ENCODE data around the gene KCTD21. TPM values are rescaled to one million over a fixed set of nuclear protein-coding genes. Genes with fewer than 3 reads are reported as not detected.
A peak's percentile ranks its signal among the peaks of the same experiment; 100 is the strongest.
"Not testable (repeated sequence)": the region's sequence is repeated elsewhere in the genome, so short reads cannot be mapped to it uniquely, and the experiment has no call there.

KCTD21 gene, protein sequence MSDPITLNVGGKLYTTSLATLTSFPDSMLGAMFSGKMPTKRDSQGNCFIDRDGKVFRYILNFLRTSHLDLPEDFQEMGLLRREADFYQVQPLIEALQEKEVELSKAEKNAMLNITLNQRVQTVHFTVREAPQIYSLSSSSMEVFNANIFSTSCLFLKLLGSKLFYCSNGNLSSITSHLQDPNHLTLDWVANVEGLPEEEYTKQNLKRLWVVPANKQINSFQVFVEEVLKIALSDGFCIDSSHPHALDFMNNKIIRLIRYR
- 6.2 TPM for polyA plus RNA-seq (2013, experiment 1 of 4)
- 6.8 TPM for polyA plus RNA-seq (2013, experiment 2 of 4)
- polyA plus RNA-seq (2013, experiment 3 of 4), result 4.5 TPM
- 5.2 TPM for polyA plus RNA-seq (2013, experiment 4 of 4)

- peaks cover 5% of the 10 kb centered on the region for H3K27me3 ChIP-seq (ENCODE audit: control insufficient read depth, insufficient read depth, low read length, poor library complexity, severe bottlenecking)
- H3K4me1 ChIP-seq (ENCODE audit: control insufficient read depth, insufficient read depth, low read length), result peaks cover 8% of the 10 kb centered on the region
- peak within 1 kb of the TSS; percentile 93 for H3K4me3 ChIP-seq (ENCODE audit: insufficient read depth, low read depth, low read length)
- WGBS, 2 experiments, result 0% methylated on average over 74 of the region's 74 CpGs
- H3K27ac ChIP-seq (ENCODE audit: insufficient read depth, low read depth, low read length, poor library complexity, severe bottlenecking), result no peak within 1 kb of the TSS
- H3K36me3 ChIP-seq (ENCODE audit: control insufficient read depth, insufficient read depth, low read length), result no peaks in the 10 kb centered on the region
- H3K9me3 ChIP-seq (ENCODE audit: control insufficient read depth, low read length), result no peaks in the 10 kb centered on the region
These were observed at the start of gene KCTD21, which contains the start of gene USP35 for GRCh38 chr11:78188286-78189173. Gene KCTD21 (minus strand): TSS chr11:78188626. CDS start chr11:78174554, 14,072 bp downstream. Gene USP35 (plus strand): TSS chr11:78188919. CDS start chr11:78196246, 7,327 bp downstream.

DNA sequence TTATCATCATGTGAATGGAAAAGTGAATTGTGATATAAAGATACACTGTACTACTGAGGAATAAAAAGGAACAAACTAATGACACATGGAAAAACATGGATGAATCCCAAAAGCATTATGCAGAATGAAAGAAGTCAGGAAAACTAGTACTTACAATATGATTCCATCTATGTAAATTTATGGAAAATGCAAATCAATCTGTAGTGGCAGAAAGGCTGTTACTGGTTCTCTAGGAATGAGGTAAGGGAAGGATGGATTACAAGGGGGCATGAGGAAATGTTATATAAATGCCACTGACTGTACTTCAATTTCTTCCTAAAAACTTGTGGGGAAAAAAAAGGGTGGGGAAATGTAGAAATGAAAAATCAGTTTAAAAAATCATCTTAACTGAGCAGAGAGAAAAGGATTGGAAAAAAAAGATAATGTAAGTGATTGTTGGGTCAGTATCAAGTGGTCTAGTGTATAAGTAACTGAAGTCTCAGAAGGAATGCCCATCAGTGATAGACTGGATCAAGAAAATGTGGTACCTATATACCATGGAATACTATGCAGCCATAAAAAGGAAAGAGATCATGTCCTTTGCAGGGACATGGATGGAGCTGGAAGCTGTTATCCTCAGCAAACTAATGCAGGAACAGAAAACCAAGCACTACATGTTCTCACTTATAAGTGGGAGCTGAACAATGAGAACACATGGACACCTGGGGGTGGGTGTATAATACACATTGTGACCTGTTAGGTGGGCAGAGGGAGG lies 49.0 kb upstream of the KCTD21 start:
- no peaks in the 10 kb centered on the region for H3K4me1 ChIP-seq (ENCODE audit: control insufficient read depth, insufficient read depth, low read length)
- H3K27me3 ChIP-seq (ENCODE audit: control insufficient read depth, insufficient read depth, low read length, poor library complexity, severe bottlenecking), result no peaks in the 10 kb centered on the region
- H3K4me3 ChIP-seq (ENCODE audit: insufficient read depth, low read depth, low read length), result no peak overlapping the region
- H3K9me3 ChIP-seq (ENCODE audit: control insufficient read depth, low read length), result no peaks in the 10 kb centered on the region
- H3K27ac ChIP-seq (ENCODE audit: insufficient read depth, low read depth, low read length, poor library complexity, severe bottlenecking), result no peak overlapping the region
- H3K36me3 ChIP-seq (ENCODE audit: control insufficient read depth, insufficient read depth, low read length), result no peaks in the 10 kb centered on the region

GRCh38 chr11:78234006-78234405 lies 45.6 kb upstream of the KCTD21 start:
- no peaks in the 10 kb centered on the region for H3K27me3 ChIP-seq (ENCODE audit: control insufficient read depth, insufficient read depth, low read length, poor library complexity, severe bottlenecking)
- no peak overlapping the region for H3K27ac ChIP-seq (ENCODE audit: insufficient read depth, low read depth, low read length, poor library complexity, severe bottlenecking)
- H3K4me3 ChIP-seq (ENCODE audit: insufficient read depth, low read depth, low read length), result no peak overlapping the region
- H3K9me3 ChIP-seq (ENCODE audit: control insufficient read depth, low read length), result no peaks in the 10 kb centered on the region
- WGBS, 2 experiments, result 75 to 90% methylated on average over 5 of the region's 5 CpGs
- no peaks in the 10 kb centered on the region for H3K4me1 ChIP-seq (ENCODE audit: control insufficient read depth, insufficient read depth, low read length)
- H3K36me3 ChIP-seq (ENCODE audit: control insufficient read depth, insufficient read depth, low read length), result no peaks in the 10 kb centered on the region

GRCh38 chr11:78233046-78233445 lies 44.6 kb upstream of the KCTD21 start:
- H3K4me3 ChIP-seq (ENCODE audit: insufficient read depth, low read depth, low read length); H3K4me1 ChIP-seq (ENCODE audit: control insufficient read depth, insufficient read depth, low read length); H3K27ac ChIP-seq (ENCODE audit: insufficient read depth, low read depth, low read length, poor library complexity, severe bottlenecking); H3K36me3 ChIP-seq (ENCODE audit: control insufficient read depth, insufficient read depth, low read length); H3K27me3 ChIP-seq (ENCODE audit: control insufficient read depth, insufficient read depth, low read length, poor library complexity, severe bottlenecking); H3K9me3 ChIP-seq (ENCODE audit: control insufficient read depth, low read length): not testable (repeated sequence)
- whole genome bisulfite sequencing, 2 experiments, result 89 to 92% methylated on average over 6 of the region's 6 CpGs

- Histone ChIP-seq H3K9me3 (ENCODE audit: control insufficient read depth, low read length) (no peaks in the 10 kb centered on the region), H3K36me3 (ENCODE audit: control insufficient read depth, insufficient read depth, low read length) (no peaks in the 10 kb centered on the region), H3K27ac (ENCODE audit: insufficient read depth, low read depth, low read length, poor library complexity, severe bottlenecking) (no peak overlapping the region), H3K4me3 (ENCODE audit: insufficient read depth, low read depth, low read length) (no peak overlapping the region), H3K27me3 (ENCODE audit: control insufficient read depth, insufficient read depth, low read length, poor library complexity, severe bottlenecking) (no peaks in the 10 kb centered on the region), H3K4me1 (ENCODE audit: control insufficient read depth, insufficient read depth, low read length) (no peaks in the 10 kb centered on the region)
These were observed 43.6 kb upstream of the KCTD21 start for GRCh38 chr11:78231962-78232501.

DNA sequence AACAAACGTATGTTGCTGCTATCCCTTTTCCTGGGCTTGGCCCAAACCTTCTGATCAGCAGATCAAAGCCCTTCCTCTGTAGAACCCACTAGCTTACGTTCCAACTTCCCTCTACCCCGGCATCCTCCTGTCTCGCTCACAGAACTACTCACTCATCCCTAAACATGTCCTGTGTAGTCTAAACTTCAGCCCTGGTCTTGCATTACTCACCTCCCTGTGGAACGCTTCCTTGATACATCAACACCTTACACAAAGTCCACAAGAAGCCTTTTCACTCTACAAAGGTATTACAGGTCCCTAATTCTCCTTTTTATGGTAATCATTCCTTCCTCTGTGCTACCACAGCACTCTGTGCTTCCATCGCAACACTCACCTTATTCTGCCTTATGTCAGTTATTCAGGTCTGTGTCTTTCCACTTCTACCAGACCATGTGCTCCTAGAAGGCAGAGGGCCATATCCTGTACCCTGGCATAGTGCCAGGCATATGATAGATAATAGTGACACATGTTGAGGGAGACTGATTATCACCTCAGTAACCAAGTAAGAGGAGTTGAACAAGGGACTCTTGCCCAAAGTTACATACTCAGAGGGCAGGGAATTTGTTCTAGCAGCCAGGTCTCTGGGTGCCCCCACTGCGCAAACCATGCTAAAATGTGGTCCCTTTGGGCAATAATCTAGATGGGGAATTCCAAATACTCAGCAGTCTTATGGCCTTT lies 41.9 kb upstream of the KCTD21 start:
- Histone ChIP-seq H3K27ac (ENCODE audit: insufficient read depth, low read depth, low read length, poor library complexity, severe bottlenecking) (no peak overlapping the region), H3K27me3 (ENCODE audit: control insufficient read depth, insufficient read depth, low read length, poor library complexity, severe bottlenecking) (no peaks in the 10 kb centered on the region)
- WGBS, 2 experiments, result 94 to 95% methylated on average over 7 of the region's 7 CpGs

GRCh38 chr11:78229106-78229505 lies 40.7 kb upstream of the KCTD21 start:
- Histone ChIP-seq H3K4me1 (ENCODE audit: control insufficient read depth, insufficient read depth, low read length) (no peaks in the 10 kb centered on the region), H3K27me3 (ENCODE audit: control insufficient read depth, insufficient read depth, low read length, poor library complexity, severe bottlenecking) (no peaks in the 10 kb centered on the region), H3K36me3 (ENCODE audit: control insufficient read depth, insufficient read depth, low read length) (peaks cover 8% of the 10 kb centered on the region), H3K27ac (ENCODE audit: insufficient read depth, low read depth, low read length, poor library complexity, severe bottlenecking) (no peak overlapping the region), H3K9me3 (ENCODE audit: control insufficient read depth, low read length) (no peaks in the 10 kb centered on the region), H3K4me3 (ENCODE audit: insufficient read depth, low read depth, low read length) (no peak overlapping the region)
- 89 to 94% methylated on average over 2 of the region's 2 CpGs for WGBS, 2 experiments

More for the DNA sequence above, 41.9 kb upstream of the KCTD21 start:
- H3K4me1 ChIP-seq (ENCODE audit: control insufficient read depth, insufficient read depth, low read length), result no peaks in the 10 kb centered on the region
- no peaks in the 10 kb centered on the region for H3K9me3 ChIP-seq (ENCODE audit: control insufficient read depth, low read length)
- peaks cover 2% of the 10 kb centered on the region for H3K36me3 ChIP-seq (ENCODE audit: control insufficient read depth, insufficient read depth, low read length)
- H3K4me3 ChIP-seq (ENCODE audit: insufficient read depth, low read depth, low read length), result no peak overlapping the region

- Histone ChIP-seq H3K4me1 (ENCODE audit: control insufficient read depth, insufficient read depth, low read length) (no peaks in the 10 kb centered on the region), H3K27me3 (ENCODE audit: control insufficient read depth, insufficient read depth, low read length, poor library complexity, severe bottlenecking) (no peaks in the 10 kb centered on the region), H3K27ac (ENCODE audit: insufficient read depth, low read depth, low read length, poor library complexity, severe bottlenecking) (no peak overlapping the region), H3K9me3 (ENCODE audit: control insufficient read depth, low read length) (no peaks in the 10 kb centered on the region), H3K4me3 (ENCODE audit: insufficient read depth, low read depth, low read length) (no peak overlapping the region), H3K36me3 (ENCODE audit: control insufficient read depth, insufficient read depth, low read length) (peaks cover 8% of the 10 kb centered on the region)
- 99 to 100% methylated on average over 3 of the region's 3 CpGs for WGBS, 2 experiments
These were observed 40.0 kb upstream of the KCTD21 start for GRCh38 chr11:78228467-78228866.

DNA sequence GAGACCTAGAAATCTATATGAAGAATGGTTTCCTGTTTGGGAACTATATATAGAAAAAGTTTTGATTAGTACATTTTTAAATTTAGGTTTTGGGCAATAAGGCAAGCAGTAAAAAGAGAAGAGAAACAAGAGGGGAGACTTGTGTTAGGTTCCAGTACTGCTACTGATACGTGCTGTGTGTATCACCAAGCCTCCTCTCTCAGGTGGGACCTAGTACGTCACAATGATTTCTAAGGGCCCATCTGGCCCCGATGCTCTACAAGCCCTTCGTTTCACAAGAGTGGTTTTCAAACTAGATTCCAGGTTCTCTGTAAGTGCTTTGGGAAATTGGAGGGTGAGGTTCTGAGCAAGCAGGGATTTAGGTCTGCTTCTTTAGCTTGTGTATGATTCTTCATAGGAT lies 39.5 kb upstream of the KCTD21 start:
- peaks cover 11% of the 10 kb centered on the region for H3K36me3 ChIP-seq (ENCODE audit: control insufficient read depth, insufficient read depth, low read length)
- H3K27ac ChIP-seq (ENCODE audit: insufficient read depth, low read depth, low read length, poor library complexity, severe bottlenecking), result no peak overlapping the region
- WGBS, 2 experiments, result 93% methylated on average over 4 of the region's 4 CpGs
- no peaks in the 10 kb centered on the region for H3K4me1 ChIP-seq (ENCODE audit: control insufficient read depth, insufficient read depth, low read length)
- no peaks in the 10 kb centered on the region for H3K9me3 ChIP-seq (ENCODE audit: control insufficient read depth, low read length)
- H3K27me3 ChIP-seq (ENCODE audit: control insufficient read depth, insufficient read depth, low read length, poor library complexity, severe bottlenecking), result no peaks in the 10 kb centered on the region
- H3K4me3 ChIP-seq (ENCODE audit: insufficient read depth, low read depth, low read length), result no peak overlapping the region

All from ectodermal cell (in vitro differentiated cells).